KOPT-K1 (cell line): ENCODE results near the gene TBC1D22A.

Source experiments
- H3K27ac ChIP-seq: fragments of 200-600 bp; sonication (generic); 2 replicates; pipeline ENCODE4 v1.5.1; 2016; ENCODE audit warnings: antibody characterized with exemption, mild to moderate bottlenecking, low read depth, low read length; ENCODE audit not compliant: poor library complexity, severe bottlenecking
- H3K36me3 ChIP-seq: fragments of 200-600 bp; sonication (generic); 2 replicates; pipeline ENCODE4 v1.5.1; 2017; ENCODE audit warnings: antibody characterized with exemption, mild to moderate bottlenecking, low read length, moderate library complexity; ENCODE audit not compliant: insufficient read depth
- H3K9me3 ChIP-seq: fragments of 200-600 bp; sonication (generic); 2 replicates; pipeline ENCODE4 v1.5.1; 2017; ENCODE audit warnings: antibody characterized with exemption, low read length, mild to moderate bottlenecking; ENCODE audit not compliant: insufficient read depth, poor library complexity, severe bottlenecking

The TBC1D22A gene, protein sequence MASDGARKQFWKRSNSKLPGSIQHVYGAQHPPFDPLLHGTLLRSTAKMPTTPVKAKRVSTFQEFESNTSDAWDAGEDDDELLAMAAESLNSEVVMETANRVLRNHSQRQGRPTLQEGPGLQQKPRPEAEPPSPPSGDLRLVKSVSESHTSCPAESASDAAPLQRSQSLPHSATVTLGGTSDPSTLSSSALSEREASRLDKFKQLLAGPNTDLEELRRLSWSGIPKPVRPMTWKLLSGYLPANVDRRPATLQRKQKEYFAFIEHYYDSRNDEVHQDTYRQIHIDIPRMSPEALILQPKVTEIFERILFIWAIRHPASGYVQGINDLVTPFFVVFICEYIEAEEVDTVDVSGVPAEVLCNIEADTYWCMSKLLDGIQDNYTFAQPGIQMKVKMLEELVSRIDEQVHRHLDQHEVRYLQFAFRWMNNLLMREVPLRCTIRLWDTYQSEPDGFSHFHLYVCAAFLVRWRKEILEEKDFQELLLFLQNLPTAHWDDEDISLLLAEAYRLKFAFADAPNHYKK

DNA sequence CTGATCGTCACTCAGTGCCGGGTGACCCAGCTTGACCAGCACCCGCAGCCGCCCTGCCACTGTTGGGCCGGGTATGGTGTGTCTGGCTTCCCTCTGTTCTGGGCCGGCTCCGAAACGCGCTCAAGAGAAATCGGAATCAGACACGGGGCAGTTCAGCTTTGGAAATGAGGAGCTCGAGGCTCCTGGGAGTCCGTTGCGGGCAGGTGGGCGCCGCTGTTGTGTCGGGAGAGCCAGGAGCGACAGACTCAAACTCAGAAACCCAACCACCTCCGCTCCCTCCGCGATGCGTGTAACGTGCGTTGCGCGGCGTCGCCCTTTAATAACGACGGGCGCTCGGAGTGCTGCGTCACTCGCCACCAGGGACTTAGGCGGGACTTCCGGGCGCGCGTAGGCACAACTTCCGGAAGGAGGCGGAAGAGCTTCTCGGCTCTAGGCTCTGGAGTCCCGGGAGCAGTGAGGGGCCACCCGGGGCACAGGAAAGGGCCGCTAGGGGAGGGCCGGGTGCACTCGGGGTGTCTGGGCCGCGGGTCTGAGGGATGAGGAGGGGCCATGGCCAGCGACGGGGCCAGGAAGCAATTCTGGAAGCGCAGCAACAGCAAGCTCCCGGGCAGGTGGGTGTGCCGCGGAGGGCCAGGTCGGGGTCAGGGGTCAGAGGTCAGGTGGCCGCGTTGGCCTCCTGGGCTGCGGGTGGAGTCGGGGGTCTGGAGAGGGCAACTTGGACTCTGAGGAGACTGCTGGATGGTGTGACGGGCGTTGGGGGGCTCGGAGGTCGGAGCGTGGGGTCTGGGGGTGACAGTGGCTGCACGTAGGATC, at the start of gene TBC1D22A:
TSS of gene TBC1D22A (plus strand) at position 413 of the 813 bp plus-strand sequence. CDS start at position 550, 137 bp downstream.
- Histone ChIP-seq H3K9me3 (no peaks in the 10 kb centered on the region), H3K27ac (peak within 1 kb of the TSS; percentile 92), H3K36me3 (peaks cover 22% of the 10 kb centered on the region)

DNA sequence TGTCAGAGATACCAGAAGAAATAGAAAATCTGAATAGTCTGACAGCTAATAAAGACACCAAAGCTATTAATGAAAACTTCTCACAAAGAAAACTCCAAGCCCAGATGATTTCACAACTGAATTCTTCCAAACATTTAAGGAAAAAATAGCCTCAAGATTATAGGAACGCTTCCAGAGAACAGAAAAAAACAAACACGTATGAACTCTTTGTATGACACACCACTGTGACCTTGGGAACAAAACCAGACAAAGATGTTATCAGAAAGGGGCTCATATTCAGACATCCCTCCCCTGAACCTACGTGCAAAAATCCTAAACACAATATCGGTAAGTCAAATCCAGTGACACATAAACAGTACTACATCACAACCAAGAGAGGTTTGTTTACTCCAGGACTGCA, 47.9 kb upstream of the TBC1D22A start:
- peaks cover 98% of the 10 kb centered on the region for H3K36me3 ChIP-seq
- H3K9me3 ChIP-seq: no peaks in the 10 kb centered on the region
- H3K27ac ChIP-seq: no peak overlapping the region

DNA sequence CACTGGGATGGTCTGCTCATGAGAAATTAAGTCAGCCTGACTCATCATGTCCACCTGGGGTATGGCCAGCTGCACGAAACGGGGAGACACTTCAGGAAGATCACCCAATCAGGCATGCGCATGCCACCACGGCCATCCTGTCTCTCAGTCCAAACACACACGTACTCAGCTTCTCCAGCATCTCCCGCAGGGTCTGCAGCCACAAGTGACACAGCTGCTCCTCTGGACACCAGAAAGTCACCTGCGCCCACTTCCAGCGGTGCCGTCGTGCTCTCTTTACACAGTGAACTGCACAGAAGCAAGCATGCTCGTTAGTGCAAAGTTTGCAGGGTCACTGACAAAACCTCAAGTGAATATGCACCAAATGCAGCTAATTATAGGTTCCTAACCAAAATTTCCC, 42.5 kb upstream of the TBC1D22A start:
- Histone ChIP-seq H3K9me3 (no peaks in the 10 kb centered on the region), H3K36me3 (peaks cover 97% of the 10 kb centered on the region), H3K27ac (no peak overlapping the region)

DNA sequence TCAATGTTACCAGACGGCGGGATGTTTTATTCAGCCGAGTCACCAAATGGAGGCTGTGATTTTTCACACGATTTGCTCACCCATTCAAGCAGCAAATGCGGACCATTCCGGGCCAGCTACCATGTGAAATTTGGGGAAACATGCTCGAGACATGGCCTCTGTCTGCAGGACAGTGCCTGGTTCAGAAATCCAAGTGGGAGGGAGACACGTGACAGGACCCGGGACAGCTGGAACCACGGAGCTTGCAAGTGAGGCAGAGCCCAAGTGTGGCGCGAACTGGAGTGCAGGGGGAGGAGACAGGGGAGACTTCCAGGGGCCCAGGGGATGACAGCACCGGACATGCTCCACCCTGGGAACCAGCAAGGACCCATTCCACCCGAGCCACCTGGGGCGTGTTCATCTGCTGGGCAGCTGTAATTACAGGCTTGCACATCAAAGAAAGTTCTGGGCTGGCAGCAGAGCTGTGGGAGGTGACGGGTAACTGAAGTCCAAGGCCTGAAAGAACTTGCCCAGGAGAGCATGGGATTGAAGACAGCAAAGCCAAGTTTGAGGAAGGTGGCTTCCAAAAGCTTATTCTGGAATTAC, 40.9 kb upstream of the TBC1D22A start:
- no peak overlapping the region for H3K27ac ChIP-seq
- H3K9me3 ChIP-seq: no peaks in the 10 kb centered on the region
- H3K36me3 ChIP-seq: peaks cover 97% of the 10 kb centered on the region

DNA sequence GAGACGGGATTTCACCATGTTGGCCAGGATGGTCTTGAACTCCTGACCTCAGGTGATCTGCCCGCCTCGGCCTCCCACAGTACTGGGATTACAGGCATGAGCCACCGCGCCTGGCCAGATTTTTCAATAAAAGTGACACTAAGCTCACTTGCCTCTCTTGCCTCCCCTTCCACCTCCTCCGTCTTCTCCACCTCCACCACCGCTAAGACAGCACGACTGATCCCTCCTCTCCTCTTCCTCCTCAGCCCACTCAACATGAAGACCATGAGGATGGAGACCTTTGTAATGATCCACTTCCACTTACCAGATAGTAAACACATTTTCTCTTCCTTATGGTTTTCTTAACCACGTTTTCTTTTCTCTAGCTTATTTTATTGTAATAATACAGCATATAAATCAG, 38.6 kb upstream of the TBC1D22A start:
- Histone ChIP-seq H3K36me3 (peaks cover 97% of the 10 kb centered on the region), H3K9me3 (no peaks in the 10 kb centered on the region), H3K27ac (no peak overlapping the region)

DNA sequence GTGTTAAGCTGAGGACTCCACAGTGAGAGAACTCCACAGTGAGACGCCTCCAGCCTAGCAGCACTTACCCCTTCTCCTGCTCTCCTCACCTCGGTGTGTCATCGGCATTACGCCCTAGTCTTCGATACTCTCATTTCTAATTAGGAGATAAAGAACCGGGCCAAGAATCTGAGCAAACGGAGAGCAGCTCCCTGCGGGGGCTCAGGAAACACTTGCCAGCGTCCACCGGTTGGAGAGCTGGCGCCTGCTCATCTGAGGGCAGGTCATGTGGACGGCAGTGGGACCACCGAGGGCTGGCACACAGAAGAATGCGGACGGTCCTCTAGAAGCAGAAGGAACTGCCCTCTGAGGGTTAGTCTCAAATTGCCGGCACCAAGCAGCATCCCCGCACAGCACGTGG, 37.4 kb upstream of the TBC1D22A start:
- peaks cover 92% of the 10 kb centered on the region for H3K36me3 ChIP-seq
- H3K27ac ChIP-seq: no peak overlapping the region
- no peaks in the 10 kb centered on the region for H3K9me3 ChIP-seq

DNA sequence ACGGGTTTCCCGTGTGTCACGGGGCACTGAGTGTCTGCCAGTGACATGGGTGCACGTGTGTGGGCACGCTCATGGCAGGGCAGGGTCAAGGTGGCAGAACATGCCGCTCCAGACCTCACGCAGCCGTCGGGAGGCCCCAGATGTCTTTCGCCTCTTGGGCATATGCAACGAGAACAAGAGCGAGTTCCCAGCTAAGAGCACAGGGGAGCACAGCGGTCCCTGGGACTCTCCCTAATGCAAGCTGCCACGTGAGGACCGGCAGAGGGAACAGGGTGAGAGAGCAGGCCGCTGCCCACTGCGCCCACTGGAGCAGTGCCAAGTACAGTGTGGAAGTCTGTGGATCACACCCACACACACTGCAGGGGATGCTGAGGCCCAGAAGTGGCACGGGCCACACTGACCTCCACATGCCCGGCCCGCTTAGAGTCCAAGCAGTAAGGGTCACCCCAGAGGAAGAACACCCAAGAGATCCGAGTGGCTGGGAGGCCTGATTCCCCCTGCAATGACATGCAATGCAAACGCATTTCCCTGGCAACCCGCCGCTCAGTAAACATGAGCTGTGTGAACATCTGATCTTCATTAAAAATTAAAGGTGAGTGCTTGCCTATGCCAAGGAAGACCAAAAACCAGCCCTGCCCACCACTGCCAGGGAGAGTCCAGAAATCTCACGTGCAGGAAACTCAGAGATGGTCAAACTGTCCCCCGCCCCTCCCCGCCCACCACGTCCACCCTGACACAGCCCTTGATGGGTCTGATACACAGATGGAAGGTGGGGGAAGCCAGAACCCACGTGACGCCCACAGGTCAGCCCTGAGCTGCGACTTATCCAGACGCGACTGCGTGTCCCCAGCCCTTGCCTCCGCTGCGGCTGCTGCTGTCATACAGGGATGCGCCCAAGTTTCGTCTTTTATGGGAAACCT, 36.1 kb upstream of the TBC1D22A start:
- Histone ChIP-seq H3K27ac (no peak overlapping the region), H3K9me3 (no peaks in the 10 kb centered on the region), H3K36me3 (peaks cover 90% of the 10 kb centered on the region)

DNA sequence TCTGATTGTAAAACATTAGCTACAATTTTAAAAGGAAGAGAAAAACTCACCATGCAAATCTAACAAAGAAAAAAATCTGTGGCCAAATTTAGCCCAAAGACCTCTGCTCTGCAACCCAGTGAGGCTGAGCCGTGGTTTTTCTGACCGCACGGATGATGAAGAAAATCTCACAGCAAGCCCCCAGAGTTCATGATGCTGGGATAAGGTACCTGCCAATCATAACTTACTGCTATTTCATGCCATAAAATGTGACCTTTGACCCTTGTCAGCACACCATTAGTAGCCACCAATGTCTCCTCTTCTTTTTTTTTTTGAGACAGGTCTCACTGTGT, 35.5 kb upstream of the TBC1D22A start:
- Histone ChIP-seq H3K36me3 (peaks cover 90% of the 10 kb centered on the region), H3K27ac (no peak overlapping the region), H3K9me3 (no peaks in the 10 kb centered on the region)

DNA sequence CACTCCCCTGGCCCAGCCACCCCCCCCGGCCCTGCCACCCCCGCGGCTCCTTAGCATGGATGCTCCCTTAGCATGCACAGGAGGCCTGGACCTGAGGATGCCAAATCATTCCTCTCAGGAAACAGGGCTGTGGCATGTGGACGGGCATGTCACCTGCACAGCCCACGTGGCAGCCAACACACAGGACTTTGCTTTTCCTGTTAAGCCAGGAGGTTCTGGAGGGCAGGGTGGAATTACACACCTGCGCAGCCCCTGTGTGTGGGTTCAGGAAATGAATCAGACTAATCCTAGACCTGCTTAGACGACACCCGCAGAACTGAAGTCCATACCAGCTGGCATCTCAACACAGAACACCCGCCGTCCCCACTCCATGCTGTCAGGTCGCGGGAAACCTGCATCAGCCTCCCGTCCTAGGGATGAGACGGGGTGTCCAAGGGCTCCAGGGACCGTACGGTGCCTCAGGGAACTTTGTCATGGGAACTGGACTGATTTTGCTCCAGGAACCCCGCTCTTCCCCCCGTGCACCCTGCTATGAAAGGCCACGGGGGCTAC, 34.6 kb upstream of the TBC1D22A start:
- H3K36me3 ChIP-seq: peaks cover 88% of the 10 kb centered on the region
- H3K9me3 ChIP-seq: no peaks in the 10 kb centered on the region
- H3K27ac ChIP-seq: no peak overlapping the region

DNA sequence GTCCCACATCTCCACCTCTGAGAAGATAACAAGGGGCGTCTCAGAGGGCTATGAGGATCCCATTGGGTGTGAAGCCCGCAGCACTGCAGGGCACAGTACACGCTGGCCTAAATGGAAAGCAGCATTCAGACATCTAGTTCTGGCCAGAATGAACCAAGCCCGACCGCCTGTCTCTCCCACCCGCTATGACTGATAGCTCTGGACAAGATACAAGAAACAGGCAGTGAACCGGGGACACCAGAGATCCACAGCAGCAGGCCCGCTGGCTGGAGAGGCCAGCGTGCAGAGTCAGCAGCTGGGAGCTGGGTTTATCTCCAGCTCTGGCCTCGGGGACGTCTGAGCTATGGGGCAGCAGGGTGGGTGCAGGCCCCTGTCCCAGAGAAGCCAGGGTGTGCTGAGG, 34.0 kb upstream of the TBC1D22A start:
- H3K36me3 ChIP-seq: peaks cover 82% of the 10 kb centered on the region
- no peak overlapping the region for H3K27ac ChIP-seq
- no peaks in the 10 kb centered on the region for H3K9me3 ChIP-seq

DNA sequence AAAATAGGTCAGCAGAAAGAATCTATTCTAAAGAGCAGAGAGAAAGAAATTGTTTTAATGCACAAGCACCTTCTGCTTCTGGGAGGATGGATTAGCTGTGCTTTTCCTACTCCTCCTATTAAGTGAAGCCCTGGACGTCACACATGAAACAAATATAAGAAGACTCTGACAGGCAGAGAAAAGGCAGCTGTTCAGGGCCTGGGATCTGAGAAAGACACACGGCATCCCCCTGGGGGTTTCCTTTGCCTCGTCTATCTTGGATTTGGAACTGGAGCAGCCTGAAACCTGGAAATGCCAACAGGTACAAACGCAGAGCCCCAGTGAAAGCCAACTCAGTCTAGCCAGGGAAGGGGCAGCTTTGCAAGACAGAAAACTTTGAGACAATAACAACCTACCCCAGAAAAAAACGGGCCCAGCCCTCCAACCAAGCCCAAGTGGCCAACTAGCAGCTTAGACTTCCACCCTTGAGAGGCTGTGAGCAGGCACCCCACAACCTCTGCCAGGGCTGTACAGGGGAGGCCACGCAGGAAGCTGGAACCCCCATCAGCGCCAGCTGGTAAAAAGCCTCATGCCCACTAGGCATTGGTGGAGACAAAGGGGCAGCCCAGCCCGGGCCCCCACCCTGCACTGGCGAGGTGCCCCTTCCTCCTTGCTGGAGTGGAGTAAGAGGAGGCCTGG, 31.7 kb upstream of the TBC1D22A start:
- Histone ChIP-seq H3K36me3 (peaks cover 76% of the 10 kb centered on the region), H3K9me3 (no peaks in the 10 kb centered on the region), H3K27ac (peak overlapping the region; percentile 5)

DNA sequence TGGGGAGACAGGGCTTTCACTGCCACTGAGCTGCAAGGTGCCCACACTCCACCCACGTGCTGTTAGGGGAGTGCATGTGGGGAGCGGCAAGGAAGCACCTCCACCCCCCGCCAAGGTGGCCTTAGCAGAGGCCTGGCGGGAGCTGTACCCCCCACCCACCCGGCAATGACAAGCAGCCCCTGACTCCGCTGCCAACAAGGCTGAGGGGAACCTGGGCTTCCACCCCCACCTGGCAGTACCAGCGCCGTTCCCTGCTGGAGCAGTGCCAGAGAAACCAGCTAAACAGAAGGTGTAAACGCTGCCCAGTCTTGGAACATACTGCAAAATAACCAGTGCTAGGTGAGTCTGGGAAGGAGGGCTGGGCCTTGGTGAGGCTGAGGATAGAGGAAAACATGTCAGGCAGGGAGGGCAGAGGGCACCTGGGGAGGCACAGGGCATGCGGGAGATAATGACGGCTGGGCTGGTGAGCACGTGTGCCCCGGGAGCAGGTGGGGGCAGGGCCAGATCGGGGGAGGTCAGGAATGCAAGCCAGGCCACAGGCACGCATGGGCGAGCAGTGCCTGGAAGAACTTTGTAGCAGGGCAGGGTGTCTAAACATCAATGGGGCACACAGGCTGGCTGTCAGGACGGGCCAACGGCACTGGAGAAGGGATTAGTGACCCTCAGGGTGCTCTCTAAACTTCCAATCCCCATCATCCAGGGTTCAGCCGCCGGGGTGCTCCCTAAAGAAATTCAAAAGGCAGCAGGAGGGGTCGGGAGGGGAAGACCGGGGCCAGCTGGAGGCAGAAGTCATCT, 31.0 kb upstream of the TBC1D22A start:
- Histone ChIP-seq H3K36me3 (peaks cover 76% of the 10 kb centered on the region), H3K27ac (peak overlapping the region; percentile 5)

DNA sequence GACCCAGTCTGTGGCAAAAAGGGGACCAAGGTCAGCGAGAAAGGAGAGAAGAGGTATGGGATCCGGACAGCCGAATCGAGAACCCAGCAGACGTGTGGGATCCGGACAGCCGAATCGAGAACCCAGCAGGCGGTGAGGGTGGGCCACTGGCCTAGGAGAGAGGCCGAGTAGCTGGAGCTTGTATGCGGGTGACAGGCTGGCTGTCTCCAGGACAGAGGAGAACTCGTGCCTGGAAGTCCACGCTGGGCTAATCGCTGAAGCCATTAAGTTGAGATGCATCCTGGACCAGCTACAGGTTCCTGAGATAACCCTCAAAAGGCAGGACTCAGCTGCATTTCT, 30.4 kb upstream of the TBC1D22A start:
- no peak overlapping the region for H3K27ac ChIP-seq
- peaks cover 73% of the 10 kb centered on the region for H3K36me3 ChIP-seq
- H3K9me3 ChIP-seq: no peaks in the 10 kb centered on the region

More for the DNA sequence above, 31.0 kb upstream of the TBC1D22A start:
- H3K9me3 ChIP-seq: no peaks in the 10 kb centered on the region
